ENCODE measurements around the gene ATMIN. TPM values are rescaled to one million over a fixed set of nuclear protein-coding genes. Genes with fewer than 3 reads are reported as not detected.

ATMIN gene
- total RNA-seq, 1 donor from 2014 or later = 35.0 TPM

DNA sequence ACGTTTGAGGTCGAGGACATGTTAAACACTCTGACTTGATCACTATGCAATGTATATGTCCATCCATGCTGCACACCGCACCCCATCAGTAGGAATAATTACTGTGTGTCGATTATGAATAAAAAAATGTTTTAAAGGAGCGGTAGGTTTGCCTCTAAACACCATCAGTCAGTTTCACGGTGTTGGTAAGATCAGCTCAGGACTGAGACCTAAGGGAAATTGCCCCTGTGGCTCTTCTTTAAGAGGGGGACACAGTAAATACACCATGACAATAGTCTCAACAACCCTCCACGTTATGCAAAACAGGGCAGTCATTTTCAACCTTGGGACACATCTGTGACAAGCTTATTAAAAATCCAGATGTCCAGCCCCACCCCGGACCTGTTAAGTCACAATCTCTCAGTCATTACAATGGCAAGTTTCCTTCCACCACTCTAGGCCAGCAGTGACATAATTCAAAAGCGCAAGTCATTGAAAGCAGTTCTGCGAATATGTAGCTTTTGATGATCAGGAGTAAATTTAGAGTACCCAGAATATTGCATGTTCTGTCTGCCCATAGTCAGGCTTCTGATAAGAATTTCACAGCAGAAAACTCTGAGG lies 1.2 kb downstream of the ATMIN start:
- TF ChIP-seq, protein P1, sequence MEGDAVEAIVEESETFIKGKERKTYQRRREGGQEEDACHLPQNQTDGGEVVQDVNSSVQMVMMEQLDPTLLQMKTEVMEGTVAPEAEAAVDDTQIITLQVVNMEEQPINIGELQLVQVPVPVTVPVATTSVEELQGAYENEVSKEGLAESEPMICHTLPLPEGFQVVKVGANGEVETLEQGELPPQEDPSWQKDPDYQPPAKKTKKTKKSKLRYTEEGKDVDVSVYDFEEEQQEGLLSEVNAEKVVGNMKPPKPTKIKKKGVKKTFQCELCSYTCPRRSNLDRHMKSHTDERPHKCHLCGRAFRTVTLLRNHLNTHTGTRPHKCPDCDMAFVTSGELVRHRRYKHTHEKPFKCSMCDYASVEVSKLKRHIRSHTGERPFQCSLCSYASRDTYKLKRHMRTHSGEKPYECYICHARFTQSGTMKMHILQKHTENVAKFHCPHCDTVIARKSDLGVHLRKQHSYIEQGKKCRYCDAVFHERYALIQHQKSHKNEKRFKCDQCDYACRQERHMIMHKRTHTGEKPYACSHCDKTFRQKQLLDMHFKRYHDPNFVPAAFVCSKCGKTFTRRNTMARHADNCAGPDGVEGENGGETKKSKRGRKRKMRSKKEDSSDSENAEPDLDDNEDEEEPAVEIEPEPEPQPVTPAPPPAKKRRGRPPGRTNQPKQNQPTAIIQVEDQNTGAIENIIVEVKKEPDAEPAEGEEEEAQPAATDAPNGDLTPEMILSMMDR (IDR thresholded peaks at IDR 0.05) = no peak
- peak overlapping the region; percentile 83 for H3K4me3 Mint-ChIP-seq (ENCODE audit: unreplicated experiment)
- DNase-seq (ENCODE audit: extremely low spot score, unreplicated experiment) = peak; percentile 30
- H3K36me3 Mint-ChIP-seq (ENCODE audit: unreplicated experiment) = peaks cover 5% of the 10 kb centered on the region
- H3K4me1 Mint-ChIP-seq (ENCODE audit: unreplicated experiment) = peaks cover 18% of the 10 kb centered on the region
- no peaks in the 10 kb centered on the region for H3K9me3 Mint-ChIP-seq (ENCODE audit: unreplicated experiment)
- H3K27ac Mint-ChIP-seq (ENCODE audit: unreplicated experiment) = peak overlapping the region; percentile 66
- no peaks in the 10 kb centered on the region for H3K27me3 Mint-ChIP-seq (ENCODE audit: unreplicated experiment)

- no peaks in the 10 kb centered on the region for H3K27me3 Mint-ChIP-seq (ENCODE audit: unreplicated experiment)
- no peak overlapping the region for H3K27ac Mint-ChIP-seq (ENCODE audit: unreplicated experiment)
- H3K4me3 Mint-ChIP-seq (ENCODE audit: unreplicated experiment) = no peak overlapping the region
- H3K4me1 Mint-ChIP-seq (ENCODE audit: unreplicated experiment) = peaks cover 18% of the 10 kb centered on the region
- TF ChIP-seq, protein P1 (IDR thresholded peaks at IDR 0.05) = no peak
- H3K36me3 Mint-ChIP-seq (ENCODE audit: unreplicated experiment) = peaks cover 36% of the 10 kb centered on the region
- DNase-seq (ENCODE audit: extremely low spot score, unreplicated experiment) = no peak
- H3K9me3 Mint-ChIP-seq (ENCODE audit: unreplicated experiment) = no peaks in the 10 kb centered on the region
Observed at GRCh38 chr16:81040131-81040530, 4.5 kb downstream of the ATMIN start.

DNA sequence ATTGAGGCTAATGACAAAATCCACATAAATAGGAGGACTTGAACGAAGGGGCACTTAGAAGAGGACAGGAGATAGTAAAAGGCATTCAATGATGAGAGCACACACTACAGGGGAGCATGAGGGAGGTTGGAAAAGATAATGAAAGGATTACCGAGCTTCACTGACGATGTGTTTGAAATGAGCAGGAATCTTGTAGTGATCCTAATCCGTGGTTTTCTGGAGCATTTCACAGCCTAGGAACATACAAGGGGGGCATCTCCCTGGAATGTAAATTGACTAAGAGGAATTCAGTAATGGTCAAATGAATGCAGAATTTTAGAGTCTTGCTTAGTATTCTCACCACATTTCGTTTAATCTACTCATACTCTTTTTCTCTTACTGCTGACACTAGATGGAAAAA lies 5.2 kb downstream of the ATMIN start:
- DNase-seq (ENCODE audit: extremely low spot score, unreplicated experiment) = no peak
- H3K4me1 Mint-ChIP-seq (ENCODE audit: unreplicated experiment) = peaks cover 15% of the 10 kb centered on the region

GRCh38 chr16:81041696-81042095 lies 6.1 kb downstream of the ATMIN start:
- peaks cover 12% of the 10 kb centered on the region for H3K4me1 Mint-ChIP-seq (ENCODE audit: unreplicated experiment)
- no peaks in the 10 kb centered on the region for H3K27me3 Mint-ChIP-seq (ENCODE audit: unreplicated experiment)
- H3K9me3 Mint-ChIP-seq (ENCODE audit: unreplicated experiment) = no peaks in the 10 kb centered on the region
- no peak overlapping the region for H3K27ac Mint-ChIP-seq (ENCODE audit: unreplicated experiment)
- no peak overlapping the region for H3K4me3 Mint-ChIP-seq (ENCODE audit: unreplicated experiment)
- DNase-seq (ENCODE audit: extremely low spot score, unreplicated experiment) = no peak
- TF ChIP-seq, protein P1 (IDR thresholded peaks at IDR 0.05) = no peak
- peaks cover 42% of the 10 kb centered on the region for H3K36me3 Mint-ChIP-seq (ENCODE audit: unreplicated experiment)

More for the DNA sequence above, 5.2 kb downstream of the ATMIN start:
- H3K27ac Mint-ChIP-seq (ENCODE audit: unreplicated experiment) = no peak overlapping the region
- no peak overlapping the region for H3K4me3 Mint-ChIP-seq (ENCODE audit: unreplicated experiment)
- TF ChIP-seq, protein P1 (IDR thresholded peaks at IDR 0.05) = no peak
- no peaks in the 10 kb centered on the region for H3K9me3 Mint-ChIP-seq (ENCODE audit: unreplicated experiment)
- H3K27me3 Mint-ChIP-seq (ENCODE audit: unreplicated experiment) = no peaks in the 10 kb centered on the region
- H3K36me3 Mint-ChIP-seq (ENCODE audit: unreplicated experiment) = peaks cover 42% of the 10 kb centered on the region

GRCh38 chr16:81042821-81043220 lies 7.2 kb downstream of the ATMIN start:
- H3K36me3 Mint-ChIP-seq (ENCODE audit: unreplicated experiment) = peaks cover 44% of the 10 kb centered on the region

More at GRCh38 chr16:81042821-81043220, 7.2 kb downstream of the ATMIN start:
- Mint-ChIP-seq H3K9me3 (ENCODE audit: unreplicated experiment) (peaks cover 4% of the 10 kb centered on the region), H3K27me3 (ENCODE audit: unreplicated experiment) (no peaks in the 10 kb centered on the region), H3K4me1 (ENCODE audit: unreplicated experiment) (peaks cover 4% of the 10 kb centered on the region), H3K4me3 (ENCODE audit: unreplicated experiment) (no peak overlapping the region), H3K27ac (ENCODE audit: unreplicated experiment) (no peak overlapping the region)
- TF ChIP-seq, protein P1 (IDR thresholded peaks at IDR 0.05) = no peak
- DNase-seq (ENCODE audit: extremely low spot score, unreplicated experiment) = no peak
